HUES48 (cell line): ENCODE results near the gene KIF5B.
"Not testable (repeated sequence)": the region's sequence is repeated elsewhere in the genome, so short reads cannot be mapped to it uniquely, and the experiment has no call there.

ENCODE experiments used
- H3K27ac ChIP-seq: one replicate; pipeline ENCODE4 v1.7.0; 2013; ENCODE audit warnings: low read depth, low read length, inconsistent platforms
- H3K27me3 ChIP-seq: 2 replicates; pipeline ENCODE4 v1.6.1; 2013; ENCODE audit warnings: mild to moderate bottlenecking, low read length; ENCODE audit not compliant: control insufficient read depth, insufficient read depth
- H3K36me3 ChIP-seq: 2 replicates; pipeline ENCODE4 v1.6.1; 2013; ENCODE audit warnings: low read length; ENCODE audit not compliant: control insufficient read depth, insufficient read depth
- H3K4me1 ChIP-seq: 2 replicates; pipeline ENCODE4 v1.6.1; 2013; ENCODE audit warnings: mild to moderate bottlenecking, low read length; ENCODE audit not compliant: control insufficient read depth, insufficient read depth
- H3K4me3 ChIP-seq: 2 replicates; pipeline ENCODE4 v1.5.1; 2013; ENCODE audit warnings: mild to moderate bottlenecking, low read depth, low read length
- H3K9ac ChIP-seq: 2 replicates; pipeline ENCODE4 v1.6.1; 2013; ENCODE audit warnings: mild to moderate bottlenecking, low read depth, low read length, moderate library complexity
- H3K9me3 ChIP-seq: 2 replicates; pipeline ENCODE4 v1.6.1; 2013; ENCODE audit warnings: low read length; ENCODE audit not compliant: control insufficient read depth, insufficient read depth

The KIF5B gene

DNA sequence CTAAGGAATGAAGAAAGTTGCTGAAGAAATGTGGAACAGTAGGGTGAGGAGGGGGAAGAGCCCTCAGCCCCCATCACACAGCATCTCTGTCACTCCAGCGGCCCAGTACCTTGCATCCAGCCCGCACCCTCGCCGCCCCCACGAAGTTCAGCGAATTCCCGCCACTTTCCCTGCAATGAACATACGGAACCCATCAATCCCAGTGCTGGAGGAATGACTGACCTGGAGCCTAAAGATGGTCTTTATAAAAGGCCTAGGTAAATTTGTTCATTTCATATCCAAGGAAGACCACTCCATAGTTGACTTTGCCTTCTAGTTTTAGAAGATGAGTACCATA, 779 bp upstream of the KIF5B start:
- H3K27ac ChIP-seq: peak overlapping the region; percentile 91
- H3K36me3 ChIP-seq: no peaks in the 10 kb centered on the region
- peak overlapping the region; percentile 80; the same call in 1 of the 2 replicates for H3K4me3 ChIP-seq
- no peaks in the 10 kb centered on the region; the same call in 1 of the 2 replicates for H3K27me3 ChIP-seq
- H3K9ac ChIP-seq: no peak overlapping the region
- peaks cover 28% of the 10 kb centered on the region for H3K4me1 ChIP-seq
- H3K9me3 ChIP-seq: no peaks in the 10 kb centered on the region

DNA sequence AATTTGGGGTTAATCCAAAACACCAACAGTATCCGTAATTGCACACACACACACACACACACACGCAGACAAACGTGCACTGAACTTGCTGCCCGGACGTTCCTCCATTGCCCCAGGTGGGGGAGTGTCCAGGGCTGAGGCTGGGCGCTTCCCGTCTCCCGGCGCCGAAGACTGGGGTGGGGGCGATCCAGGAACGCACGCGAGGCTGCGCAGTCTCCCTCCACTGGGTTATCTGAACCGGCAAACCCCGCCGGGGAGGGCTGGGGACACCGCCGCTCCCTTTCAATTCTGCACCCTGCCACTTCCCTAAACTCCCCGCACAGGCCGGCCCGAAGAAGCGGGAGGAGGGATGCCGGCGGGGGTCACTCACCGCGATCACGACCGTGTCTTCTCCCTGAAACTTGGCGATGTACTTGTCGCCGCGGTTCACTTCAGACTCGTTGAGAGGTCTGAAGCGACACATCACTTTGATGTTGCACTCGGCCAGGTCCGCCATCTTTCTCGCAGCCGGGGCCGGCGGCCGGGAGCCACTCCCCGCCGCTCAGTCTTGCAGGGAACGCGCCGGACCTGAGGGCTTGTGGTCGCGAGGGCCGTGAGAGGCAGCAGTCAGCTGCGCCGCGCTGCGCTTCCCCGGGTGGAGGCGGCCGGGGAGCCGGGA, 618 bp downstream of the KIF5B start:
- Histone ChIP-seq H3K9me3 (no peaks in the 10 kb centered on the region), H3K27ac (peak overlapping the region; percentile 91), H3K4me3 (peak overlapping the region; percentile 80), H3K27me3 (no peaks in the 10 kb centered on the region; the same call in 1 of the 2 replicates), H3K9ac (peak overlapping the region; percentile 90), H3K36me3 (no peaks in the 10 kb centered on the region), H3K4me1 (peaks cover 42% of the 10 kb centered on the region)

DNA sequence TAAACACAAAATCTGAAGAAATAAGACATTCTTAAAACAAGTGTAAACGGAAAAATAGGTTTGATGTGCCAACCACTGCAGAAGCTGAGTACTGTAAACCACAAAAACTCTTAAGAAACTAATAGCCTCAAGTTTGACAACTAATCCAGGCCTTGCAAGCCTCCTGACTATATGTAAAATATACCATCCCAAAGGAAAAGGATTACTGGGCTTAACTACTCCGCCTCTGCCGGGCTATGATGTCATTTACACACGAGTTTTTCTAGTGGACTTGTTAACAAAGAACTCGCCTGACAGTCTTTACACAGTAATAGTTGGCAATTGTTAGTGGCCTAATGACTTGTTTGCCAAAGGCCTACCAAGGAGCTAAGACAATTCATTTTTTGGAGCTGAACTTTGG, 2.1 kb downstream of the KIF5B start:
- Histone ChIP-seq H3K9me3 (no peaks in the 10 kb centered on the region), H3K4me3 (peak overlapping the region; percentile 80), H3K4me1 (peaks cover 56% of the 10 kb centered on the region), H3K9ac (peak overlapping the region; percentile 90; the same call in 1 of the 2 replicates), H3K27me3 (no peaks in the 10 kb centered on the region; the same call in 1 of the 2 replicates), H3K36me3 (no peaks in the 10 kb centered on the region), H3K27ac (peak overlapping the region; percentile 44)

DNA sequence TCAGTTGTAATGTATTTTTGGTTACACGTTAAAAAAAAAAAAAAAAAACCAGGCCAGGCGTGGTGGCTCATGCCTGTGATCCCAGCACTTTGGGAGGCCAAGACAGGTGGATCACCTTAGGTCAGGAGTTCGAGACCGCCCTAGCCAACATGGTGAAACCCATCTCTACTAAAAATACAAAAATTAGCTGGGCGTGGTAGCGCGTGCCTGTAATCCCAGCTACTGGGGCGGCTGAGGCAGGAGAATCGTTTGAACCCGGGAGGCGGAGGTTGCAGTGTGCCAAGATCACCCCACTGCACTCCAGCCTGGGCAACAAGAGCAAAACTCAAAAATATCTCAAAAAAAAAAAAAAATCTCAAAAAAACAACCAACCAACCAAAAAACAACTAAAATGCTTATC, 2.8 kb downstream of the KIF5B start:
- H3K27ac ChIP-seq, H3K9me3 ChIP-seq, H3K36me3 ChIP-seq, H3K27me3 ChIP-seq: not testable (repeated sequence)
- Histone ChIP-seq H3K9ac (peak overlapping the region; percentile 0; the same call in 1 of the 2 replicates), H3K4me1 (peaks cover 60% of the 10 kb centered on the region), H3K4me3 (peak overlapping the region; percentile 80)

DNA sequence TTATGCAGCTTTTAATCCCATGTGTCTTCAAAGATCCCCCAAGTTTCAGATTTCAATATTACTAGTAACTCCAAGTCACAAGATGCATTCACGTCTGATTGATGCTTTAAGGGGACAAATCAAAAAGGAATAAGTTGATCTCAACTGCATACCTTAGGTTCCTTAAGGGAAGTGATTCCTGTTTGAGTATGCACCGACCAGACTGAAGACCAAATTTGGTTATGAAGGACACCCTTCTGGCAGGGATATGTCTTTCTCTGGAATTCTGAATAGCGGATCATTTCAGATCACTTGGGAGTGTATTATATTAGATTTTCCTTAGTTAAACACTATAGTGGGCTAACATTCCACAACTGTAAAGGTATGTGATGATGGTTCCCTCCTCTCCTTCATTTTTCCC, 4.3 kb downstream of the KIF5B start:
- no peaks in the 10 kb centered on the region for H3K27me3 ChIP-seq
- H3K9ac ChIP-seq: no peak overlapping the region
- no peaks in the 10 kb centered on the region for H3K9me3 ChIP-seq
- H3K36me3 ChIP-seq: peaks cover 18% of the 10 kb centered on the region
- H3K27ac ChIP-seq: peak overlapping the region; percentile 58
- H3K4me1 ChIP-seq: peaks cover 60% of the 10 kb centered on the region
- peak overlapping the region; percentile 80 for H3K4me3 ChIP-seq

DNA sequence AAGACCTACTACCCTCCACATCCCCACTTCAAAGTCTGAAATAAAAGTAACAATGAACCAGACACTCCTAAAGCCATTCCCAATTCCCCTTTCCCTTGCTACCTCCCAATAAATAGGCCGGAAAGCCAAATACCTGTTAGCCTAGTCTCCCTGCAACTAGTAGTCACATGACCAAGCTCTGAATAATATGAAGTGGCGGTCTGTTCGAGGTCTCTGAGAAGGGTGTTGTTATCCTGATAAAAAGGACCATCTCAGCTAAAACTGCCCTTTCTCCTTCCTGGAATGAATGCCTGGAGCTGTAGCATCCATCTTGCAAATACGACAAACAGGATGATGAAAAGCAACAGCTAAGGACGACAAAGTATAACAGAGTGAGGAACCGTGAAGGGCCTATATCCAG, 6.0 kb downstream of the KIF5B start:
- Histone ChIP-seq H3K4me3 (peak overlapping the region; percentile 36), H3K36me3 (peaks cover 35% of the 10 kb centered on the region), H3K27ac (peak overlapping the region; percentile 11), H3K27me3 (no peaks in the 10 kb centered on the region), H3K4me1 (peaks cover 54% of the 10 kb centered on the region), H3K9me3 (no peaks in the 10 kb centered on the region), H3K9ac (no peak overlapping the region)

DNA sequence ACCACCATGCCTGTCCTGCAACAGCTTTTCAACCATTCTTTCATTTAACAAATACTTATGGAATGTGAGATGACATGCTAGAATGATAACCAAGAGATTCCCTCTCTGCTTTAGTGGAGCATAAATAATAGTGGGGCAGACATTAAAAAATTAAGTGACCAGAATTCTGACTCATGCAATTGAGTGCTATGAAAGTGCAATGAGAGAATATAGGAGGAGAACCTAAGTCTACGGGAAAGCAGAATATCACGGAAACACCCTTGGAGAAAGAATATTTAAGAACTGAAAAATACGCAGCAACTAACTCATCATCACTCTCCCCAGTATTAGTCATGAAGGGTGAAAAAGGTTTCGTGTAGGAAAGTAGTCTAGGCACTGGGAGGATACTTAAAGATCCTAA, 7.1 kb downstream of the KIF5B start:
- Histone ChIP-seq H3K9me3 (no peaks in the 10 kb centered on the region), H3K27me3 (no peaks in the 10 kb centered on the region), H3K4me1 (peaks cover 49% of the 10 kb centered on the region), H3K4me3 (no peak overlapping the region), H3K9ac (no peak overlapping the region), H3K27ac (no peak overlapping the region), H3K36me3 (peaks cover 46% of the 10 kb centered on the region)

DNA sequence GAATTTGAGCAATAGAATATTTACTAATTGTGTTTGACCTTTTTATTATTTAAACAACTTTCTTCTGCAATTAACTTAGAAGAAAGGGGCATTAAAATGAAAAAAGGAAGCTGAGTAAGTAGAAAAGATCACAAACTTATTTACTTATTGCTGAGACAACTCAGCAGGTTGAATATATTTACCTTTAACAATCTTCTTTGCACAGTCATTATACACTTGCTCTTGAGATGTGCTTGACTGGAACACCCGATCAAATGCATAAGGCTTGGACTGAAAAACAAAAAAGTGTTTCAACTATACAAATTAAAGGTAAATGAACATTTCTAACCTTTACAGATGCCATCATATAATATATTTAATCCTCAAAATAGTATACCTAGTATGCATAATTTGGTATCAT, 7.9 kb downstream of the KIF5B start:
- Histone ChIP-seq H3K27ac (no peak overlapping the region), H3K9me3 (no peaks in the 10 kb centered on the region), H3K27me3 (no peaks in the 10 kb centered on the region), H3K4me1 (peaks cover 44% of the 10 kb centered on the region), H3K36me3 (peaks cover 54% of the 10 kb centered on the region), H3K4me3 (no peak overlapping the region), H3K9ac (no peak overlapping the region)

DNA sequence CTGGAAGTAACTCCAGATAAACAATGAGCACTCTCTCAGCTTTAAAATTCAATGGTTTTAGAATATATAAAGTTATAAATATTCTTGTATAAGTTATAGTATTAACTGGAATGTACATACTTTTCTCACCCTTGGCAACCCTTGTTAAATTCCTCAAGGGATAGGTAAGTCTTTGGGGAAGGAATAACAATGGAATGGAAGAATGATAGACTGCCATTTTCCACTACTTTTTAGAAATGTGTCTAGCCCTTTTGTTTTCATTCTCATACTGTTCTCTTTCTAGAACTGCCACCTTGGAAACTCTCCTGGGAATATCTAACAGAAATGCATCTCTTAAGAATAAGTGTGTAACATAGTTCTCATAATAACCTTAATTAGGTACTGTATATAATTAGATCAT, 8.3 kb downstream of the KIF5B start:
- Histone ChIP-seq H3K4me3 (no peak overlapping the region), H3K9ac (no peak overlapping the region), H3K36me3 (peaks cover 57% of the 10 kb centered on the region), H3K4me1 (peaks cover 41% of the 10 kb centered on the region), H3K9me3 (no peaks in the 10 kb centered on the region), H3K27ac (no peak overlapping the region), H3K27me3 (no peaks in the 10 kb centered on the region)

DNA sequence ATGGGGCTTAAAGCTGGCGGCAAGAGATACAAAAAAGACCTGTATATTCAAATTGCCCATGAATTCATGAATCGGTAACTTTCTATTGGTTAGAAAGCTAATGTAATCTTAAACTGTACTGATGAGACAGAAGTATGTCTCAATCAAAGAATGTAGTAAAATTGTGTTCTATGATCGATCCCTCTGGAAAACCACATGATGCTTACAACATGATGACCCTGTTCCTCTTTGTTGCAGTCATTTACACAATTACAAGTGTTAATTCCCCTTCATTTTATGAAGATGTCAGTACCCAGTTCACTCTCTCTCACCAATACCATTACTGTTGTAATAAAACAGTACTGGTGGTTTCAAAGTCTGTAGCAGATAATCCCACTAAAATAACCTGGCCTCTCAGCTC, 10.1 kb downstream of the KIF5B start:
- no peak overlapping the region for H3K9ac ChIP-seq
- H3K4me1 ChIP-seq: peaks cover 24% of the 10 kb centered on the region
- H3K4me3 ChIP-seq: no peak overlapping the region
- peaks cover 66% of the 10 kb centered on the region for H3K36me3 ChIP-seq
- H3K27me3 ChIP-seq: no peaks in the 10 kb centered on the region
- H3K27ac ChIP-seq: no peak overlapping the region
- no peaks in the 10 kb centered on the region for H3K9me3 ChIP-seq

DNA sequence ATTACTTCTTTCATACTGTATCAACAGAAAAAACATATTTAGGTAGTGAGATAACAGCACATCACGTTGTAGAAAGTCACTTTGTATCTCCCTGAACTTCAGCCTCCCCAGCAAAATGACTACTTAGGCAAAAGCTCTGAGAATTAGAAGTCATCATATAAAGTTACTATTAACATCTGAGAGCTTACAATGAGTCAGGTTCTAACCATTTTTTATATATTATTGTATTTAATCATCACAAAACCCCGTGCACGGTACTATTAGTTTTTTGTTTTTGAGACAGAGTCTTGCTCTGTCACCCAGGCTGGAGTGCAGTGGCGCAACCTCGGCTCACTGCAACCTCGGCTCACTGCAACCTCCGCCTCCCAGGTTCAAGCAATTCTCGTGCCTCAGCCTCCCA, 13.5 kb downstream of the KIF5B start:
- Histone ChIP-seq H3K4me1 (peaks cover 14% of the 10 kb centered on the region; the same call in 1 of the 2 replicates), H3K36me3 (peaks cover 86% of the 10 kb centered on the region)
- H3K27ac ChIP-seq, H3K9ac ChIP-seq, H3K9me3 ChIP-seq, H3K27me3 ChIP-seq, H3K4me3 ChIP-seq: not testable (repeated sequence)
